GM19239 (cell line): ENCODE measurements around the gene UFD1.

Experiments used
- DNase-seq: peaks from one replicate; pipeline ENCODE4 v3.0.0; 2011; ENCODE audit warnings: low spot score; ENCODE audit not compliant: insufficient read length
- FAIRE-seq: peaks from 2 replicates; lab custom pipeline; 2011; peaks lifted over from hg19 to GRCh38; lab: Jason Lieb, UNC

UFD1 gene

GRCh38 chr22:19498154-19498865, 19.3 kb upstream of the UFD1 start:
- DNase-seq (no peak), FAIRE-seq (no peak)

- FAIRE-seq (no peak), DNase-seq (no peak)
Observed at GRCh38 chr22:19497245-19497644, 18.3 kb upstream of the UFD1 start.

- DNase-seq: no peak
- FAIRE-seq: no peak
Observed at GRCh38 chr22:19496324-19496630, 17.3 kb upstream of the UFD1 start.

GRCh38 chr22:19495562-19496323, 16.8 kb upstream of the UFD1 start:
- no peak for DNase-seq
- no peak for FAIRE-seq

- DNase-seq: no peak
- no peak for FAIRE-seq
Observed at GRCh38 chr22:19494676-19495173, 15.7 kb upstream of the UFD1 start.

- no peak for FAIRE-seq
Observed at GRCh38 chr22:19494001-19494560, 15.1 kb upstream of the UFD1 start.

GRCh38 chr22:19492504-19493174, 13.6 kb upstream of the UFD1 start:
- FAIRE-seq (no peak), DNase-seq (no peak)

More at GRCh38 chr22:19494001-19494560, 15.1 kb upstream of the UFD1 start:
- no peak for DNase-seq

GRCh38 chr22:19490628-19491230, 11.7 kb upstream of the UFD1 start:
- FAIRE-seq: no peak

GRCh38 chr22:19488884-19489843, 10.2 kb upstream of the UFD1 start:
- DNase-seq: no peak

More at GRCh38 chr22:19490628-19491230, 11.7 kb upstream of the UFD1 start:
- DNase-seq: no peak

GRCh38 chr22:19488285-19488684, 9.3 kb upstream of the UFD1 start:
- FAIRE-seq: no peak
- DNase-seq: no peak

More at GRCh38 chr22:19488884-19489843, 10.2 kb upstream of the UFD1 start:
- no peak for FAIRE-seq

- no peak for FAIRE-seq
Observed at GRCh38 chr22:19483481-19484244, 4.7 kb upstream of the UFD1 start.

GRCh38 chr22:19482297-19482696, 3.3 kb upstream of the UFD1 start:
- FAIRE-seq: no peak

More at GRCh38 chr22:19483481-19484244, 4.7 kb upstream of the UFD1 start:
- DNase-seq: no peak

GRCh38 chr22:19480789-19481188, 1.8 kb upstream of the UFD1 start:
- DNase-seq (no peak), FAIRE-seq (no peak)

More at GRCh38 chr22:19482297-19482696, 3.3 kb upstream of the UFD1 start:
- DNase-seq: no peak

- FAIRE-seq: no peak
- DNase-seq: no peak
Observed at GRCh38 chr22:19480173-19480568, 1.2 kb upstream of the UFD1 start.

GRCh38 chr22:19479355-19480172, 571 bp upstream of the UFD1 start, which contains the start of gene CDC45:
CDC45 (plus strand) TSS chr22:19479920; CDS start chr22:19479969, 49 bp downstream.
- FAIRE-seq: peak; percentile 96
- peak; percentile 94 for DNase-seq

GRCh38 chr22:19478045-19478900, 720 bp downstream of the UFD1 start:
- no peak for DNase-seq
- FAIRE-seq: peak; percentile 54
